Stomach smooth muscle (tissue), 2 donors: ENCODE results near the gene SNAI1.
"Not testable (repeated sequence)": the region's sequence is repeated elsewhere in the genome, so short reads cannot be mapped to it uniquely, and the experiment has no call there.

Experiments
- H3K27ac ChIP-seq: one replicate; pipeline ENCODE4 v1.7.0; 2013; ENCODE audit warnings: mild to moderate bottlenecking, low read length, inconsistent platforms
- H3K27me3 ChIP-seq, 2 donors: one replicate each; pipeline ENCODE4 v1.7.0; 2013; ENCODE audit warnings: low read length in 2 of 2; ENCODE audit not compliant: insufficient read depth in 2 of 2, control insufficient read depth in 1 of 2
- H3K36me3 ChIP-seq, 2 donors: one replicate each; pipeline ENCODE4 v1.7.0; 2013; ENCODE audit warnings: low read length in 2 of 2; ENCODE audit not compliant: control insufficient read depth in 2 of 2, insufficient read depth in 2 of 2
- H3K4me1 ChIP-seq: one replicate; pipeline ENCODE4 v1.7.0; 2013; ENCODE audit warnings: low read length; ENCODE audit not compliant: control insufficient read depth, insufficient read depth
- H3K4me3 ChIP-seq, 2 donors: one replicate each; pipeline ENCODE4 v1.7.0; 2013; ENCODE audit warnings: low read length in 2 of 2
- H3K9ac ChIP-seq, 2 donors: one replicate each; pipeline ENCODE4 v1.7.0; 2013; ENCODE audit warnings: low read length in 2 of 2, mild to moderate bottlenecking in 1 of 2
- H3K9me3 ChIP-seq, 2 donors: one replicate each; pipeline ENCODE4 v1.7.0; 2013; ENCODE audit warnings: low read length in 2 of 2; ENCODE audit not compliant: control insufficient read depth in 2 of 2
- donor health status: healthy.
- donor health status: Pancreatic carcinoma.

Gene SNAI1

DNA sequence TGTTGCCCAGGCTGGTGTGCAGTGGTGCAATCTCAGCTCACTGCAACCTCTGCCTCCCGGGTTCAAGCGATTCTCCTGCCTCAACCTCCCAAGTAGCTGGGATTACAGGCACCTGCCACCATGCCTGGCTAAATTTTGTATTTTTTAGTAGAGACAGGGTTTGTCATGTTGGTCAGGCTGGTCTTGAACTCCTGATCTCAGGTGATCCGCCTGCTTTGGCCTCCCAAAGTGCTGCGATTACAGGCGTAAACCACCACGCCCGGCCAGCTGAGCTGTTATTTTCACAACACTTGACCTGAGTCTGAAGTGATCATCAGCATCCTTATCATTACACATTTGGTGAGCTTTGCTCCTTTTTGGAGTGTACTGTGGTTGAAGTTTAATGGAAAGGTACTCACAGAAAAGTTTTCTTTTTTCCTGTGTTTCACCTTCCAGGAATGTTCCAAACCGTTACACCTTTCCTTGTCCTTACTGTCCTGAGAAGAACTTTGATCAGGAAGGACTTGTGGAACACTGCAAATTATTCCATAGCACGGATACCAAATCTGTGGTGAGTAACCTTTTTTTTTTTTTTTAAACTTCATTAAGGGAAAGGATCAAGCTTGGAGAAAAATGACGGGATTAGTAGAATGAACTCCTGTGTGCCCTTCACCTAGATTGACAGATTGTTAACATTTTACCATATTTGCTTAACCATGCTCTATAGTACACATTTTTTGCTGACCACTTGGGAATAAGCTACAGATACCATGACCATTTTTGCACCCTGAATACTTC lies 36.9 kb upstream of the SNAI1 start:
- no peak overlapping the region for H3K9ac ChIP-seq
- H3K4me3 ChIP-seq, result no peak overlapping the region
- H3K27ac ChIP-seq, result no peak overlapping the region
- no peaks in the 10 kb centered on the region for H3K4me1 ChIP-seq
- H3K9me3 ChIP-seq, result no peaks in the 10 kb centered on the region
- peaks cover 48 to 50% of the 10 kb centered on the region in 2 donors for H3K36me3 ChIP-seq
- no peaks in the 10 kb centered on the region for H3K27me3 ChIP-seq

DNA sequence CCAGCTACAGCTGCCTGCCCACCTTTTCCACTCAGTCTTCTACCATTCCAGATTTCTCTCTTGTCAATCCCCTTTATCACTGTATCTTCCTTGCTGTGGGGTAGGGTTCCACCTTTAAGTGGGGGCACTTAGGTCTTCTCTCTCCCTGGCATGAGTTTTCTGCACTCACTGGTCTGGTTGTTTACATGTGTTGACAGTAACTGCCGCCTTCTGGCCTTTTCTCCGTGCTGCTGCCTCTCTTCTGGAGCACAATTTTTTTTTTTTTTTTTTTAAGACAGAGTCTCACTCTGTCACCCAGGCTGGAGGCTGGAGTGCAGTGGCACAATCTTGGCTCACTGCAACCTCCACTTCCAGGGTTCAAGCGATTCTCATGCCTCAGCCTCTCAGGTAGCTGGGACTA lies 34.6 kb upstream of the SNAI1 start:
- Histone ChIP-seq H3K9me3 (no peaks in the 10 kb centered on the region), H3K36me3 (peaks cover 59 to 62% of the 10 kb centered on the region in 2 donors), H3K4me1 (no peaks in the 10 kb centered on the region), H3K27me3 (no peaks in the 10 kb centered on the region), H3K4me3 (no peak overlapping the region), H3K27ac (no peak overlapping the region), H3K9ac (no peak overlapping the region)

DNA sequence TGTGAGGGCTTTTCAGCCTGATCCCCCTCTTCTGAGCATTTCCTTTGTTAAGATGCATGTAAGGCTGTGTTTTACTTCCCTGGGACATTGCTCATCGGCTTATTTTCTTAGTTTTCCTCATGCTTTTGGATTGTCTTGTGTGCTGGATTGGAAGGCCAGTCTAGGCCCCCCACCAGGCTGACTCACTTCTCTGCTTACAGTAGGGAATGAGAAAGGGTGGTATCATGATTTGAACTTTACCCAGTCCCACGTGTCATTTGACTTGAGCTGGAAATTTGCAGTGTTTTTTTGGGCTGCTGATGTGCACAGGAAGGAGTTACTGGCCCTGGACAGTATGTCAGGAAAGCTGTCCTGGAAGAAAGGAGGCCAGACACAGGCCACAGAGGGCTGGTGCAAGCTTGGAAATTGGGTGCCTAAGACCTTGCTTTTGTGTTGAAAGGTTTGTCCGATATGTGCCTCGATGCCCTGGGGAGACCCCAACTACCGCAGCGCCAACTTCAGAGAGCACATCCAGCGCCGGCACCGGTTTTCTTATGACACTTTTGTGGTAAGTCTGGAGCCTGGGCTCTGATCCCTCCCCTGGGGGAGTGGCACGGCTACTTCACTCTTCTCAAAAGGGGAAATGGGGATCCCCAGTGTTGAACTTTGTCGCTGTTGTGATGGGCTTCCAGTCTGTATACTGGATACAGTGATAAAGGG lies 33.8 kb upstream of the SNAI1 start:
- no peak overlapping the region for H3K9ac ChIP-seq
- no peaks in the 10 kb centered on the region for H3K9me3 ChIP-seq
- no peaks in the 10 kb centered on the region for H3K4me1 ChIP-seq
- H3K27ac ChIP-seq, result no peak overlapping the region
- peaks cover 63 to 67% of the 10 kb centered on the region in 2 donors for H3K36me3 ChIP-seq
- H3K27me3 ChIP-seq, result no peaks in the 10 kb centered on the region
- no peak overlapping the region for H3K4me3 ChIP-seq

DNA sequence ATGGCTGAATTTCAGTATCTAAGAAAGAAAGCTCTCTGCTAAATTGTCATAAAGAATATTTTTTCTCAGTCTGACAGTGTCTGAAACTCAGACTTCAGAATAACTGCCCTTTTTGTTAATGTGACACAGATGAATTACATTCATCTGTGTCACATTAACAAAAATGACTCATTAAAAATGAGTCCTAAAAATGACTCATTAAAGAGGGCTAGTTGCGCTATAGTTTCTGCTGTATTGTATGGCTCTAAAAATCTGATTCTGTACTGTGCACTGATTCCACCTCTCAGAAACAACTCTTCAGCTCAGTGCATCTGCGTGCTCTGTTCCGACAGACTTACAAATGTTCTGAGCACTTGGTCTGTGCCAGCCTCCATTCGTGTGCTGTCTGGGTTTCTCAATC lies 31.6 kb upstream of the SNAI1 start:
- H3K9ac ChIP-seq, result no peak overlapping the region
- no peaks in the 10 kb centered on the region for H3K9me3 ChIP-seq
- H3K4me3 ChIP-seq, result no peak overlapping the region
- no peaks in the 10 kb centered on the region for H3K27me3 ChIP-seq
- H3K4me1 ChIP-seq, result no peaks in the 10 kb centered on the region
- H3K36me3 ChIP-seq, result peaks cover 62 to 63% of the 10 kb centered on the region in 2 donors
- H3K27ac ChIP-seq, result no peak overlapping the region

DNA sequence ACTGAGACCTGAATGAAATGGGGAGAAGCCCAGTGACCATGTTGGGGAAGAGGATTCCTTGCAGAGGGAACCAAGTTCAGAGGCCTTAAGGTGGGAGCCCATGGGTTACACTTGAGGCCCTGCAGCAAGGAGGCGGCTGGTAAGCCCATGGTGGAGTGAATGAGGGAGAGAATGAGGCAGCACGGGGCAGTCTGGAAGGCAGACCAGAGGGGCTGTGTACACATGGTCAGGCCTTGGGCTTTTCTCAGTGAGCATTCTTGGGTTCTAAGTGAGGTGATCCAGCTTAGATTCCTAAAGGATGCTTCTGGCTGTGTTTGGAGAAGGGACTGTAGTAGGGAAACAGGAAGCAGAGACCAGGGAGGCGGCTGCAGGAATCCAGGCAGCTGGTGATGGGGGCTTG lies 27.6 kb upstream of the SNAI1 start:
- Histone ChIP-seq H3K9ac (no peak overlapping the region), H3K9me3 (no peaks in the 10 kb centered on the region), H3K4me1 (no peaks in the 10 kb centered on the region), H3K36me3 (peaks cover 44 to 60% of the 10 kb centered on the region in 2 donors), H3K4me3 (no peak overlapping the region), H3K27ac (no peak overlapping the region), H3K27me3 (no peaks in the 10 kb centered on the region)

DNA sequence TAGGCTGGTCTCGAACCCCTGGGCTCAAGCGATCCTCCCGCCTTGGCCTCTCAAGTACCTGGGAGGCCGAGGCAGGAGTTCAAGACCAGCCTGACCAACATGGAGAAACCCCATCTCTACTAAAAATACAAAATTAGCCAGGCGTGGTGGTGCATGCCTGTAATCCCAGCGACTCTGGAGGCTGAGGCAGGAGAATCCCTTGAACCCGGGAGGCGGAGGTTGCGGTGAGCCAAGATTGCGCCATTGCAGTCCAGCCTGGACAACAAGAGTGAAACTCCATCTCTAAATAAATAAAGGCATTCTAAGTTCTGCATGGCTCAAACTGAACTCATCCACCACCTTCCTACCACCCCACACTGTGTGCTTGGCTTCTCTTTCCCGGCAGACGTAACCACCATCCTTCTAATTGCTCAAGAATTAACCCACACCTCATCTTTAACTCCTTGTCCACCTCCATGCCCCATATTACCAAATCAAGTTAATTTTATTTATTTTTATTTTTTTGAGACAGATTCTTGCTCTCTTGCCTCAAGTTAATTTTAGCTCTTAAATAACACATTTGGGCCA lies 26.9 kb upstream of the SNAI1 start:
- not testable (repeated sequence) for H3K27me3 ChIP-seq, H3K4me1 ChIP-seq, H3K9me3 ChIP-seq, H3K9ac ChIP-seq, H3K4me3 ChIP-seq, H3K27ac ChIP-seq
- H3K36me3 ChIP-seq, result peaks cover 36 to 53% of the 10 kb centered on the region in 2 donors

DNA sequence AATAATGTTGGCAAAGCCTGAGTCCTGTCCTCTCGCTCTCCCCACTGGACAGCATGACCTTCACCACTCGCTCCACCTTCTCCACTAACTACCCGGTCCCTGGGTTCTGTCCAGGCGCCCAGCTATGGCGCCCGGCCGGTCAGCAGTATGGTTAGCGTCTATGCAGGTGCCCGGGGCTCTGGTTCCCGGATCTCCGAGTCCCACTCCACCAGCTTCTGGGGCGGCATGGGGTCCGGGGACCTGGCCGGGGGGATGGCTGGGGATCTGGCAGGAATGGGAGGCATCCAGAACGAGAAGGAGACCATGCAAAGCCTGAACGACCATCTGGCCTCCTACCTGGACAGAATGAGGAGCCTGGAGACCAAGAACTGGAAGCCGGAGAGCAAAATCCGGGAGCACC lies 26.1 kb upstream of the SNAI1 start:
- Histone ChIP-seq H3K4me3 (no peak overlapping the region), H3K36me3 (peaks cover 29 to 47% of the 10 kb centered on the region in 2 donors), H3K27ac (no peak overlapping the region), H3K4me1 (no peaks in the 10 kb centered on the region), H3K27me3 (no peaks in the 10 kb centered on the region), H3K9ac (no peak overlapping the region), H3K9me3 (no peaks in the 10 kb centered on the region)

DNA sequence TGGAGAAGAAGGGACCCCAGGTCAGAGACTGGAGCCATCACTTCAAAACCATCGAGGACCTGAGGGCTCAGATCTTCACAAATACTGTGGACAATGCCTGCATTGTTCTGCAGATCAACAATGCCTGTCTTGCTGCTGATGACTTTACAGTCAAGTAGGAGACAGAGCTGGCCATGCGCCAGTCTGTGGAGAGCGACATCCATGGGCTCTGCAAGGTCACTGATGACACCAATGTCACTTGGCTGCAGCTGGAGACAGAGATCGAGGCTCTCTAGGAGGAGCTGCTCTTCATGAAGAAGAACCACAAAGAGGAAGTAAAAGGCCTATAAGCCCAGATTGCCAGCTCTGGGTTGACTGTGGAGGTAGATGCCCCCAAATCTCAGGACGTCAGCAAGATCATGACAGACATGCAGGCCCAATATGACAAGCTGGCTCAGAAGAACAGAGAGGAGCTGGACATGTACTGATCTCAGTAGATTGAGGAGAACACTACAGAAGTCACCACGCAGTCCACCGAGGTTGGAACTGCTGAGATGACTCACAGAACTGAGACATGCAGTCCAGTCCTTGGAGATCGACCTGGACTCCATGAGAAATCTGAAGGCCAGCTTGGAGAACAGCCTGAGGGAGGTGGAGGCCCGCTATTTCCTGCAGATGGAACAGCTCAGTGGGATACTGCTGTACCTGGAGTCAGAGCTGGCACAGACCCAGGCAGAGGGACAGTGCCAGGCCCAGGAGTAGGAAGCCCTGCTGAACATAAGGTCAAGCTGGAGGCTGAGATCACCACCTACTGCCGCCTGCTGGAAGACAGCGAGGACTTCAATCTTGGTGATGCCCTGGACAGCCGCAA lies 25.5 kb upstream of the SNAI1 start:
- H3K27ac ChIP-seq, H3K27me3 ChIP-seq, H3K9ac ChIP-seq, H3K9me3 ChIP-seq, H3K4me1 ChIP-seq, H3K4me3 ChIP-seq: not testable (repeated sequence)
- peaks cover 23 to 41% of the 10 kb centered on the region in 2 donors for H3K36me3 ChIP-seq

DNA sequence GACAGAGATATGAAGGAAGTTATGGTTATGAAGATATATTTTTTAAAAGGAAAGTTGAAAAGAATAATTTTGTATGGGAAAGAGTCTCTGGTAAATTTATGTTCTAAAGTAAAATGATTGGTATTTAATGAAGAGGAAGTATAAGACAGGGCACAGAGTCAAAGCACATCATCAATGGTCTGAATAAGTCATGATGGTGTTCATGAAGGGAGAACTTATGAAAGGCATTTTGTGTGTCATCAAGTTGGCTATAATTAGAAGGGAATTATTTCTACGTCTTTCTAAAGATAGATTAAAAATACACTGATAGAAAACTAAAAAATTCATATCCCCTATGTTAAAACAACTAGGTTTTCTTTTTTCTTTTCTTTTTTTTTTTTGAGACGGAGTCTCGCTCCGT lies 21.4 kb upstream of the SNAI1 start:
- Histone ChIP-seq H3K27me3 (no peaks in the 10 kb centered on the region), H3K36me3 (peaks cover 3 to 20% of the 10 kb centered on the region in 2 donors)

DNA sequence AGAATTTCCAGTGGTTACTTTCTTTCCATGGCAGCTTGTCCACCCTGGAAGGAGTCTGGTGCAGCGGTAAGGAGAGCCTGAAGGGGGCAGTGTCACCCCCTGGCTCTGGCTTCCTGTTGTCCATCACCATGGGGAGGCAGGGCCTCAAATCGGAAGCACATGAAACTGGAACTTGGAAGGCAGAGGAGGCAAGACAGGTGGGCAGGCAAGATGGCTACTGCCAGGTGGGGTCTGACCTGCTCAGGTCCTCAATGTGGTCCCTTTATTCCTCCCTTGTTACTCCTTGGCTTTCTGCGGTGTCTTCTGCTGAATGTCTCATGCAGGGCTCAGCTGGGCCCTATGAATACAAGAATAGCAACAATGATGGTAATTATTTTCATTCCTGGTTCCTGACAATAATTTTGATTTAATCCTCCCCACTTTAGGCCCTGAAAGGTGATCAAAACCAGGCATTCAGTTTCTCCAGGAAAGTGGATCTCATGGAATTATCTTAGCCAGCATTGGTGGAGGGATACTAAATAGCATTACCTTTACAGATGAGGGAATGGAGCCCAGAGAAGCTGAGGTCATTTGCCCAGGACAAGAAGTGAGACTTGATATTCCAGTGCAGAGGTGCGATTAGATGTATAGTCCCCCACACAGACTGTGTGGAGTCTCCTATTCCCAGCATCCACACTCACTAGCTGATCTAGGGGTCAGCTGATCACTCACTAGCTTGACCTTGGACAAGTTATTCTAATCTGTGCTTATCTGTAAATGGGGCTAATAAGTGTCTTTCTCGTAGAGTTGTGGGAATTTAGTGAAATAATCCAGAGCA lies 17.6 kb upstream of the SNAI1 start:
- H3K27ac ChIP-seq, result no peak overlapping the region
- H3K4me3 ChIP-seq, result no peak overlapping the region
- H3K27me3 ChIP-seq, result no peaks in the 10 kb centered on the region
- no peaks in the 10 kb centered on the region for H3K4me1 ChIP-seq
- H3K9ac ChIP-seq, result no peak overlapping the region
- peaks cover 0 to 3% of the 10 kb centered on the region in 2 donors for H3K36me3 ChIP-seq
- no peaks in the 10 kb centered on the region for H3K9me3 ChIP-seq

More for the DNA sequence above, 21.4 kb upstream of the SNAI1 start:
- Histone ChIP-seq H3K9me3 (no peaks in the 10 kb centered on the region), H3K27ac (no peak overlapping the region), H3K4me1 (no peaks in the 10 kb centered on the region), H3K4me3 (no peak overlapping the region), H3K9ac (no peak overlapping the region)
